NCI-H1417 treated with DMSO at 0.1 percent for 48 hours (cell line): Measurements from ENCODE around the gene FAAP100.
"Not testable (repeated sequence)": the region's sequence is repeated elsewhere in the genome, so short reads cannot be mapped to it uniquely, and the experiment has no call there.

ENCODE experiments used
- DNase-seq: peaks from one replicate; lab custom pipeline; 2025; lab: John Stamatoyannopoulos, UW

FAAP100 gene

DNA sequence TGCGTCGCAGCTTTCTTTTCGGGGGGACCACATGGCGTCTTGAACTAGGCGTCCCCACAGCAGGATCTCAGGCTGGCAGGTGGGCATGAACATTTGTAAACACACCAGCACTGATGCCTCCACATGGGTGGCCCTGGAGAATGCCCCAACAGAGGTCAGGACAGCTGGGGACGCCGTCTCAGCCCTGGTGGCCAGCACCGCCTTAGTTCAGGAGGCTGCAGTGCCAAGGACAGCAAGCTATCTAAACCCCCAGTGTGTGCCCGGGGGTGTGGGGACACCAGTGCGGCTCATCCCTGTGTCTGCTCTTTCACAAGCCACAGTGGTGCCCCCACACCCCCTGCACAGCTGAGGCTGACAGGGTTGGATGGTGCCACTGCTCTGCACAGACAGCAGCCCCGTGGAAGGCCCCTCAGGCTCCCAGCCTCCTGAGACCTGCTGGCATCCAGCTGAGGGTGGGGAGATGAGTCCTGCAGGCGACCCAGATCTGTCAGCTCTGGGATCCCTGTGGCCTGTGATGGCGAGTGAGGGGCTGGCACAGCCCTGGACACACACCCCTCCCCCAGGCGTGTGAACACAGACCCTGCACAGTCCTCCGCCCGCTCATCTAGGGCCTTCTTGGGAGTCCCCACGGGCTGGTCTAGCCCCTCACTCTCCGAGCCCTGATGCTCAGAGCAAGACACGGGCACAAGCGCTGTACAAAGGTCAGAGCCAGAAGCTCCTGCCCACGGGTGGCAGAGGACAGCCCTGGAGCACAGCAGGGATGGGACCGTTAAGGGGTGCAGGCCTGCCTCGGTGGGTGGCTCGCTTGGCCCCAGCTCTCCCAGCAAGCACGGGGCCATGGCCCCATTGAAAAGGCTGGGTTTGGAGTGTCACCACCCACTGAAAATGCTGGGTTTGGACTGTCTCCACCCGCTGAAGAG lies 13.2 kb downstream of the FAAP100 start:
- DNase-seq: no peak

DNA sequence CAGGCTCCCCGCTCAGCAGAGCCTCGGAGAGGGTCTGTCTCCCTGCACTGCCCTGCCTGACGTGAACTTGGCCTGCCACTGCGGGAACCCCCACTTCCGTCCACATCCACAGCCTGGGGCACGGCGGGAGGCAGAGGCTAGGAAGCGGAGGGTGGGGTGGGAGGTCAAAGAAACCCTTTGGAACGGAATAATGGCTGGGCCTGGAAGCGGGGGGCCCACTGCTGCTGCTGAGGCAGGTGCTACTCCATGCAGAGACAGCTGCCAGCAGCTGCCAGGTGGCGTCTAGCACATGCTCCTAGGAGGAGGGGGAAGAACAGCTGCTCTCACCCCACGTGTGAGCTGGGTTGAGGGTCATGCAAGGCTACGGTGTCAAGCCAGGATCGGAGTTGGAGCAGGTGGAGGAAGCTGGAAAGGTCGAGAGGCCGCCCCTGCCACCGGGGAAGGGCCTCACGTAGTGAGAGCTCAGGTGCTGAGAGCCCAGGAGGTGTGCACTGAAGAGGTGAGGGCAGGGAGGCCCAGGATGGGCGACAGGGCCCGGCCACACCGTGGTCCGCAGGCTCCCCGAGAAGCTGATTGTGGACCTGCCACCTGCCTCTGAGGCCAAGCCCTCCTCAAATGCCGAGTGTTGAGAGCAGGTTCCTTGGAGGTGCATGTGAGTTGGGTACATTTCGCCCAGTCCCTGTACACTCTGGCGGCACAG lies 14.1 kb downstream of the FAAP100 start:
- DNase-seq: peak; percentile 77

DNA sequence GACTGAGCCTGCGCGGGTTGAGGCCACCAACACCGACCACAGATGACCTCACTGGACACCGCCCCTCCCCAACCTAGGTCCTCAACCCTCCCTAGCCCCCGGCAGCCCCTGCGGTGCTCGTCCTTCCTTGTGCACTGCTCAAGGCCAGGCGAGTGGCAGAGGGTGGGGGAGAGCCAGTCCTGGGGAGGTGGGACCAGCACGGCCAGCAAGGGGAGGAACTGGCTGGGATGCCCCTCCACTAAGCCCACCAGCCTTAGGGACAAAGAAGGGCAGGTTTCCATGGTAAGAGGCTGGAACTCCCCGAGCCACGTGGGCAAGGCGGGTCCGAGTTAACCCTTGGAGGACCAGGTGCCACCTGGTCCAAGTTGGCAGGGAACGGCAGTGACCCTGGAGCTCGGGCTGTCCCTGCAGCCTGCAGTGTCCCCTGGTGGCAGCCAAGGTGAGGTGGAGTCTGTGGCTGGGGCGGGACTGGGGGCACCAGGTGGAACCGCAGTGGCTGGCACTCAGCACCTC lies 14.8 kb downstream of the FAAP100 start:
- no peak for DNase-seq

DNA sequence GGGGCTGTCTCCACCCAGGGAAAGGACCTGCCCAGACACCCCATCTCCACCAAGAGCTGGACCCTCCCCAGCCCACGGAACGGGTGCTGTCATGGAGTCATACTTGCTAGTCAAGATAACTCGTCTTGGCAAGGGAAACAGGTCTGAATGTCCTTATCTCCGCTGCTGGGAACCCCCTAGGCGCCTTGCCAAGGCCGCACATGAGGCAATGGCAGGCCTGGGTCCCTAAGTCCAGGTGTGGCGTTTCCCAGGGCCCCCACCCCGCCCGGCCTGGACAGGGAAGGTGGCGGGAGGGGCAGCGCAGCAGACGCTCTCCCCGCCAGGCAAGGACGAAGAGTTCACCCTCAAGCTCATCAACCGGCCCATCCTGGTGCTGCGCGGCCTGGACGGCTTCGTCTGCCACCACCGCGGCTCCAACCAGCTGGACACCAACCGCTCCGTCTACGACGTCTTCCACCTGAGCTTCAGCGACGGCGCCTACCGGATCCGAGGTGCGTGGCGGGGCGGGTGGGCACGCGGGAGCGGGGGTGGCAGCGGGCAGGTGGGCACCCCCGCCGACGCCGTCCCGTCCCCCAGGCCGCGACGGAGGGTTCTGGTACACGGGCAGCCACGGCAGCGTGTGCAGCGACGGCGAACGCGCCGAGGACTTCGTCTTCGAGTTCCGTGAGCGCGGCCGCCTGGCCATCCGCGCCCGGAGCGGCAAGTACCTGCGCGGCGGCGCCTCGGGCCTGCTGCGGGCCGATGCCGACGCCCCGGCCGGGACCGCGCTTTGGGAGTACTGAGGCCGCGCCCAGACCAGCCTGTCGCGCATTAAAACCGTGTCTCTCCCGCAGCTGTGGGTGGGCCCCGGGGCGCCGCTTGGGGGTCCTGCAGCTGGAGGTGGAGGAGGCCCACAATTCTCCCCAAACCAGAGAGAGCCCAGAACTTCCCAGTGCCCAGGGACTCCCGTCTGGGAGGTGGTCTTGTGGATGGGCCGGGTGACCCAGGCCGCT lies 15.6 kb downstream of the FAAP100 start:
- DNase-seq: no peak

GRCh38 chr17:81535480-81536298 lies 16.5 kb downstream of the FAAP100 start:
- no peak for DNase-seq

DNA sequence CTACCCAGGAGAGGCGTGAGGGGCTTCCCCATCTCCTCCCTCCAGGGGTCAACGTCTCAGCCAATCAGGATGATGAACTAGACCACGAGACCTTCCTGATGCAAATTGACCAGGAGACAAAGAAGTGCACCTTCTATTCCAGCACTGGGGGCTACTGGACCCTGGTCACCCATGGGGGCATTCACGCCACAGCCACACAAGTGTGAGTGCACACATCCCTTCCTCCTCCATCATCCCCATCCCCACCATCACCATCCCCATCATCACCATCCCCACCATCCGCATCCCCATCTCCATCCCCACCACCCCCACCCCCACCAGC lies 17.2 kb downstream of the FAAP100 start:
- no peak for DNase-seq

GRCh38 chr17:81534157-81535006 lies 17.8 kb downstream of the FAAP100 start:
- DNase-seq: no peak

GRCh38 chr17:81533339-81534141 lies 18.6 kb downstream of the FAAP100 start:
- DNase-seq: no peak

DNA sequence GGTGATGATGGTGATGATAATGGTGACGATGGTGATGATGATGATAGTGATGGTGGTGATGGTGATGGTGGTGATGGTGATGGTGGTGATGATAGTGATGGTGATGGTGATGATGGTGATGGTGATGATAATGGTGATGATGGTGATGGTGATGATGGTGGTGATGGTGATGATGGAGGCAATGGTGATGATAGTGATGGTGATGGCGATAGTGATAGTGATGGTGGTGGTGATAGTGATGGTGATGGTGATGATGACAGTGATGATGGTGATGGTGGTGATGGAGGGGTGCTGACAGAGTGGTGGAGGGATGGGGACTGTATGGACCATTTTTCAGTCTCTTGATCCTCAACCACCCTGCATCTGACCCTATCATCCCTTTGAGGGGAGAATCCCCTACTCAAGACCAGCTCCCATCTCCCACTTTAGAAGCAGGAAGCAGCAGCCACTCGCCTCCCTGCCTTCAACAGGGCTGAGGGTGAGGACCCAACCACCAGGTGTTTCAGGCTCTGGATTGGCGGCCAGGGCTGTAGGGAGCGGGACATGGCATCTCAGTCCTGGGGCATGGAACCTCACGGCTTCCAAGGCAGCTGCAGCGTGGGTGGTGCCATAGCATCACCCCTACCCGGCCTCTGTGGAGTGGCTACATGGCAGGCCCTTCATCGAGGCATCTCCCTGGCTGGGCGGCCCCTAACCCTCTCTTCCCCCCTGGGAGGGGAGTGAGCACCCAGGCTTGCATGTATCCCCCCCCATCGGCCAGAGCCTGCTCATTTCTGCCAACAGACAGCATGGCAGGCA lies 19.5 kb downstream of the FAAP100 start:
- no peak for DNase-seq

GRCh38 chr17:81531998-81532404 lies 20.2 kb downstream of the FAAP100 start:
- not testable (repeated sequence) for DNase-seq

- not testable (repeated sequence) for DNase-seq
Observed at GRCh38 chr17:81531013-81531412, 21.1 kb downstream of the FAAP100 start.

DNA sequence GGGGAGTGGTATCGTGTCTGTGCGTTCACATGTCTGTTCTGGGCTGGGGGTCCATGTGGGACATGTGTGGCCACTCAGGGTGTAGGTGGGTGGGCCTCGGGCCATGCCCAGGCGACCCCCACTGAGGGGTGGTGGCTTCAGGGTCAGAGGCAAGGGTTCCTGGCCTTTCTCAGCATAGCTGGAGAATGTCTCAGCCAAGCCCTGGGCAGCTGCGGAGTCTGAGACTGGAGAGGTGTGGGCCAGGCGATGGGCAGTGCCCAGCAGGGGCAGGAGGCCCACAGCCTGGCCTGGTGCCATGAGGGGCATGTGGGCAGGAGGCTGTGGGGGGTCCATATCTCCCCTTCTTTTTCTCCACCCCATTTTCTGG lies 22.7 kb downstream of the FAAP100 start:
- no peak for DNase-seq

DNA sequence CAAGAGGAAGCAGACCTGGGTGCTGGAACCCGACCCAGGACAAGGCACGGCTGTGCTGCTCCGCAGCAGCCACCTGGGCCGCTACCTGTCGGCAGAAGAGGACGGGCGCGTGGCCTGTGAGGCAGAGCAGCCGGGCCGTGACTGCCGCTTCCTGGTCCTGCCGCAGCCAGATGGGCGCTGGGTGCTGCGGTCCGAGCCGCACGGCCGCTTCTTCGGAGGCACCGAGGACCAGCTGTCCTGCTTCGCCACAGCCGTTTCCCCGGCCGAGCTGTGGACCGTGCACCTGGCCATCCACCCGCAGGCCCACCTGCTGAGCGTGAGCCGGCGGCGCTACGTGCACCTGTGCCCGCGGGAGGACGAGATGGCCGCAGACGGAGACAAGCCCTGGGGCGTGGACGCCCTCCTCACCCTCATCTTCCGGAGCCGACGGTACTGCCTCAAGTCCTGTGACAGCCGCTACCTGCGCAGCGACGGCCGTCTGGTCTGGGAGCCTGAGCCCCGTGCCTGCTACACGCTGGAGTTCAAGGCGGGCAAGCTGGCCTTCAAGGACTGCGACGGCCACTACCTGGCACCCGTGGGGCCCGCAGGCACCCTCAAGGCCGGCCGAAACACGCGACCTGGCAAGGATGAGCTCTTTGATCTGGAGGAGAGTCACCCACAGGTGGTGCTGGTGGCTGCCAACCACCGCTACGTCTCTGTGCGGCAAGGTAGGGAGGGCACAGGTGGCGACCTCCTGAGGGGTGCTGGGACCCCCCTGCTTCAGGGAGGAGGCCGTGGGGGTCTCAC lies 23.3 kb downstream of the FAAP100 start:
- DNase-seq: no peak

- no peak for DNase-seq
Observed at GRCh38 chr17:81528384-81528650, 23.8 kb downstream of the FAAP100 start.

- DNase-seq: no peak
Observed at GRCh38 chr17:81527591-81528383, 24.4 kb downstream of the FAAP100 start, which contains the start of gene FSCN2. TSS of gene FSCN2 (plus strand) at chr17:81528377. CDS start at chr17:81528532, 155 bp downstream.

DNA sequence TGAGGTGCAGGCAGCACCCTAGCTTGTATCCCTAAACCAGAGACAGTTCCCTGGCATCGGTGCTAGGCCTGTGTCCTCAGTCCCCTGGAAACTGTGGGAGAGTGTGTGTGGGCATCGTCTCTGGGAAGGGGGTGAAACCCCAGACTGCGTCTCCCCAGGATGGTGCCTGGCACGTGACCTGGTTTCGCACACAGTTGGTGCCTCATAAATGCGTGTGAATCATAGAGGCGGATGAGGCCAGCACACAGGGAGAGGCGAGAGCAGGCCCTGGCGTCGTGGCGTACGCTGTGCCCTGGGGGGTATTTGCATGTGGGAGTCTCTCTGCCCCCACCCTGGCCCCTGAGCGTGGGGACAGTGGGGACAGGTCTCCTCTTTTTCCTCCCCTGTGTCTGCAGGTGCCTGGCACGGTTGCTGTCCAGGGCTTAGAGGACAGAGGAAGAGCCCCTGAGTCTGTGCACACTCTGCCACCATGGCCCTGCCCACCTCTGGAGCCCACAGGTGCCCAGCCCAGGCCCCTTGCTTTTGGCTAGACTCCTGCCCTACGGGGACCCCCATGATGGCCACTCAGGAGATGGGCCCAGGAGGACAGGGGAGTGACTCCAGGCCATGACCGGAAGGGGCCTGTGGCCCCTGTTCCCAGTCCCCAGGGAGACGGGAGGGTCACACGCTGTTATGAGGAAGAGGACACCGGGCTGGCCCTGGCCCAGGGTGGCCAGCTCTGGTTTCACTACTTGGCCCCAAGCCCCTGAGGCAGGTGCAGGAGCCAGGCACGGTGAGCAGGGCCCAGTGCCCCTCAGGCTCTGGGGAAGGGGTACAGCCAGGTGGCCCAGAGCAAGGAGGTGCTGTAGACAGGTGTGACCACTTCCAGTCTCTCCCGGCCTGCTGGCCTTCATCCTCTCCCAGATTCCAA lies 25.2 kb downstream of the FAAP100 start:
- DNase-seq: no peak
